Small intestine (tissue), 7 donors: ENCODE results near the gene LRP1B. TPM values are rescaled to one million over a fixed set of nuclear protein-coding genes. Genes with fewer than 3 reads are reported as not detected.
A peak's percentile ranks its signal among the peaks of the same experiment; 100 is the strongest.
"Not testable (repeated sequence)": the region's sequence is repeated elsewhere in the genome, so short reads cannot be mapped to it uniquely, and the experiment has no call there.

ENCODE experiments used
- DNase-seq, 2 donors: peaks; one replicate each; pipeline versions ENCODE4 v3.0.0 to v3.0.0-alpha.2; 2013
- FAIRE-seq: peaks from 2 replicates; lab custom pipeline; 2012; peaks lifted over from hg19 to GRCh38; lab: Jason Lieb, UNC
- H3K27ac ChIP-seq, 3 donors: one replicate each; pipeline ENCODE4 v1.5.1; 2013; ENCODE audit warnings: low read length in 2 of 3, mild to moderate bottlenecking in 2 of 3, control low read depth in 1 of 3, inconsistent platforms in 1 of 3, low read depth in 1 of 3, moderate library complexity in 1 of 3
- H3K27me3 ChIP-seq, 3 donors: one replicate each; pipeline ENCODE4 v1.6.1; 2013; ENCODE audit warnings: low read length in 3 of 3, inconsistent platforms in 1 of 3; ENCODE audit not compliant: control insufficient read depth in 3 of 3, insufficient read depth in 3 of 3
- H3K36me3 ChIP-seq, 3 donors: one replicate each; pipeline ENCODE4 v1.6.1; 2013; ENCODE audit warnings: low read length in 3 of 3, inconsistent platforms in 1 of 3, low read depth in 1 of 3, mild to moderate bottlenecking in 1 of 3, moderate library complexity in 1 of 3; ENCODE audit not compliant: control insufficient read depth in 3 of 3, insufficient read depth in 2 of 3
- H3K4me1 ChIP-seq, 3 donors: one replicate each; pipeline ENCODE4 v1.6.1; 2013; ENCODE audit warnings: low read length in 2 of 3, inconsistent platforms in 1 of 3, low read depth in 1 of 3, mild to moderate bottlenecking in 1 of 3, moderate library complexity in 1 of 3; ENCODE audit not compliant: control insufficient read depth in 3 of 3, insufficient read depth in 2 of 3
- H3K4me3 ChIP-seq, 3 donors: one replicate each; pipeline ENCODE4 v1.5.1; 2013; ENCODE audit warnings: low read length in 3 of 3, control low read depth in 1 of 3, inconsistent platforms in 1 of 3, low read depth in 1 of 3, mild to moderate bottlenecking in 1 of 3, moderate library complexity in 1 of 3
- H3K9me3 ChIP-seq, 2 donors: one replicate each; pipeline ENCODE4 v1.6.1; 2013; ENCODE audit warnings: low read depth in 1 of 2, low read length in 1 of 2; ENCODE audit not compliant: control insufficient read depth in 2 of 2, insufficient read depth in 1 of 2
- WGBS, 3 donors: extraction: QIAGEN DNeasy Blood & Tissue Kit; methylation state at CpG; one replicate each; pipeline ENCODE4 v1.1.7; 2013; 5-methylcytosine and 5-hydroxymethylcytosine counted together
- polyA plus RNA-seq, 4 donors: library from polyadenylated mRNA; stranded (reverse) in 3 of 4; unstranded in 1 of 4; fragments of 200-250 nt in 3 of 4; fragments of 120-200 nt in 1 of 4; gene quantifications; one replicate each; pipeline versions ENCODE4 v1.2.1 to v1.2.3, GENCODE V29; 2013
- donor health status: healthy with polysubstance abuse.
- donor health status: control.
- donor health status: control.
- donor health status: Bipolar disorder and iron deficiency.
- donor health status: healthy.

LRP1B gene
- polyA plus RNA-seq, 4 donors: 0.07 to 0.64 TPM; not detected in 2

DNA sequence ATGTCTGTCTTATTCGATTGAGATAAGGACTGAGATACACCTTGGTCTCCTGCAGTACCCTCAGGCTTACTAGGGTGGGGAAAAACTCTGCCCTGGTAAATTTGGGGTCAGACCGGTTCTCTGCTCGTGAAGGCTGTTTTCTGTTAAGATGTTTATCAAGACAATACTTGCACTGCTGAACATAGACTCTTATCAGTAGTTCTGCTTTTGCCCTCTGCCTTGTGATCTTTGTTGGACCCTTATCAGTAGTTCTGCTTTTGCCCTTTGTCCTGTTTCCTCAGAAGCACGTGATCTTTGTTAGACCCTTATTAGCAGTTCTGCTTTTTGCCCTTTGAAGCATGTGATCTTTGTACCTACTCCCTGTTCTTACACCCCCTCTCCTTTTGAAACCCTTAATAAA lies 1715.8 kb downstream of the LRP1B start:
- not testable (repeated sequence) for H3K36me3 ChIP-seq, H3K27me3 ChIP-seq, H3K4me3 ChIP-seq, FAIRE-seq, H3K27ac ChIP-seq, H3K4me1 ChIP-seq
- WGBS, 3 donors: 7 to 41% (median 29%) methylated on average over 4 of the region's 4 CpGs
- H3K9me3 ChIP-seq: peaks cover 2 to 22% of the 10 kb centered on the region in 2 donors
- DNase-seq: peak; percentile 14 to 26

DNA sequence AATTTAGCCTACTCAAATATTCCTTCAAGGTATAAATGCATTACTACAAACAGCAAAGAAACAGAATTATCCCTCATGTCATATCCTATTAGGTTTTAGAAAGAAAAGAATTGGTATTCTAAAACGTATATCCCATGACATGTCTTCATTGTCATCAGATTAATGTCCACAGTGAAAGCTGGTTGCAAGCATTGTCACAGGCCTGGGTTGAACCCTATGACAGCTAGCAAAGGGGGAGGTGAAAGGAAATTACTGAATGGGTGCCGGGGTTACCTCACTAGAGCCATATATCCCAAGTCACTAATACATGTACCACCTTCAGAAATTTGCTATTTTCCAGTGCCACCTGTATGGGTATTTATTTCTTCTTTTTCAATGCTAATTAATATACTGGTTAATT lies 1720.1 kb downstream of the LRP1B start:
- Histone ChIP-seq H3K4me1 (no peaks in the 10 kb centered on the region), H3K27me3 (no peaks in the 10 kb centered on the region), H3K4me3 (no peak overlapping the region), H3K9me3 (peaks cover 0 to 14% of the 10 kb centered on the region in 2 donors), H3K27ac (no peak overlapping the region), H3K36me3 (no peaks in the 10 kb centered on the region)
- DNase-seq (no peak), FAIRE-seq (no peak)
- WGBS, 3 donors: 71 to 76% (median 75%) methylated on average over 2 of the region's 2 CpGs

DNA sequence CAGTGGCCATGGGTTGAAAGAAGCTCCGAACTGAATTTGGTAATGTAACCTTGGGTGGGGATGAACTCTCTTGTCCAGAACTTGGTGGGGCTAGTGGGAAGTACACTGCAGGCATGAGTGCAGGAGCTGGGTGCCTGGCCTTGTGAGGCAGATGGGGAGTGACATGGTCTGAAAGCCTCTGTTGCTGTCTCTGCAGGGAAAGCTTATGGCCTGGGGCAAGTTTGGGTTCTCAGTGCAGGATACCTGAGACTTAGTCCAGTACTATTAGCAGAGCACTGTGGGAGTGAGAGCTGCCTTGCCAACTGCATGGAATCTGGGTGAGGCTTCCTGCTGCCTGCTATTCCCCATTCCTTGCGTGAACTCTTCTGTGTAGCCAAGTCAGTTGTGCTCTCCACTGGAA lies 1729.8 kb downstream of the LRP1B start:
- WGBS, 3 donors: 82 to 96% (median 87%) methylated on average over 2 of the region's 2 CpGs

DNA sequence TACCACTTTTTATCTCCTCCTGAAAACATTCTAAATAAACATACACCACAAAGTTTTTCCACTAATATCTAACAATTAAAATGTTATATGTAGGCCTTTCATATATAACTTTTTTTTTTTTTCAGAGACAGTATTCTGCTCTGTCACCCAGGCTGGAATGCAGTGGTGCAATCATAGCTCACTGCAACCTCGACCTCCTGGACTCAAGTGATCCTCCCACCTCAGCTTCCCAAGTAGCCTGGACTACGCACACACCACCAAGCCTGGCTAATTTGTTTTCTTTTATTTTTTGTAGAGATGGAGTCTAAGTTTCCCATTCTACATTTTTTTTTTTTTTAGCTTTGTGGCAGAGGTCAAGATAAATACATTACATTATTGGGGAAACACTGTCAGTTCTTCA lies 1738.0 kb downstream of the LRP1B start:
- no peaks in the 10 kb centered on the region for H3K36me3 ChIP-seq
- H3K27me3 ChIP-seq: no peaks in the 10 kb centered on the region
- no peaks in the 10 kb centered on the region for H3K9me3 ChIP-seq
- DNase-seq: peak in 1 of 2 donors; percentile 15
- no peaks in the 10 kb centered on the region for H3K4me1 ChIP-seq
- 48 to 54% (median 53%) methylated on average over 2 of the region's 2 CpGs for WGBS, 3 donors
- H3K4me3 ChIP-seq: no peak overlapping the region
- no peak for FAIRE-seq
- no peak overlapping the region for H3K27ac ChIP-seq

More for the DNA sequence above, 1729.8 kb downstream of the LRP1B start:
- Histone ChIP-seq H3K9me3 (peaks cover 0 to 16% of the 10 kb centered on the region in 2 donors), H3K27ac (no peak overlapping the region), H3K27me3 (no peaks in the 10 kb centered on the region), H3K36me3 (no peaks in the 10 kb centered on the region), H3K4me1 (no peaks in the 10 kb centered on the region), H3K4me3 (no peak overlapping the region)
- no peak for DNase-seq
- FAIRE-seq: no peak

DNA sequence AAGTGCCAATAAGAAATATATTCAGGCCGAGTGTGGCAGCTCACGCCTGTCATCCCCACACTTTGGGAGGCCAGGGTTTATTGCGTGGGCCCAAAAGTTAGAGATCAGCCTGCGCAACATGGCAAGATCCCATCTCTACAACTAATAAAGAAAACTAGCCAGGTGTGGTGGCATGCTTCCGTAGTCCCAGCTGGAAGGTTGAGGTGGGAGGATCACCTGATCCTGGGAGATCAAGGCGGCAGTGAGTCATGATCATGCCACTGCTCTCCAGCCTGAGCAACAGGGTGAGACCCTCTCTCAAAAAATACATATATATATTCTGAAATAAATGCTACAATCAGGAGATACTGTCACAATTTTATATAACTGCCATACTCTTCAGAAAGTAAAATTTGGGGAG lies 1745.9 kb downstream of the LRP1B start:
- H3K4me3 ChIP-seq: no peak overlapping the region

DNA sequence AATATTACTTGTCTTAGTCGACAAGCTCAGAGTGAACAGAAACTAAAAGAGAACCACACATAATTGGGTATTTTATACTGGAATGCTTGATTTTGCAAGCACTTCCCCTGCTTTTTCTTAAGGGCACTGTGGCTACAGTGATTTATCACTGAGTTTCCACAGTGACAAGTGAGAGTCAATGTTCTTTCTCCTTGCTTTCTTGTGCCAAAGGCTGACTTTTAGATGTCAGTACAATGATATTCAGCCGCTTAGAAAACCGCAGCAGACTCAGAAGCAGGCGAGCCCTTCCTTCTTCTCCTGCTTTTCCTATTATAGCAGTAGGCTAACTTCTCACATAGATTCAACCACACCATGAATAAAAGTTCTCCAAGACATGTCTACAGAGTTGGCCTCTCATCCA lies 1747.0 kb downstream of the LRP1B start:
- Histone ChIP-seq H3K27ac (no peak overlapping the region), H3K36me3 (no peaks in the 10 kb centered on the region), H3K27me3 (no peaks in the 10 kb centered on the region), H3K9me3 (no peaks in the 10 kb centered on the region), H3K4me3 (no peak overlapping the region), H3K4me1 (peaks cover 0 to 3% (median 0%) of the 10 kb centered on the region in 3 donors)
- FAIRE-seq: no peak
- 82 to 88% (median 86%) methylated on average over 4 of the region's 4 CpGs for WGBS, 3 donors
- no peak for DNase-seq

More for the DNA sequence above, 1745.9 kb downstream of the LRP1B start:
- Histone ChIP-seq H3K4me1 (peaks cover 0 to 3% (median 0%) of the 10 kb centered on the region in 3 donors), H3K9me3 (no peaks in the 10 kb centered on the region), H3K36me3 (no peaks in the 10 kb centered on the region), H3K27ac (no peak overlapping the region), H3K27me3 (no peaks in the 10 kb centered on the region)
- WGBS, 3 donors: 91 to 94% (median 93%) methylated on average over 6 of the region's 6 CpGs
- FAIRE-seq (no peak), DNase-seq (no peak)

DNA sequence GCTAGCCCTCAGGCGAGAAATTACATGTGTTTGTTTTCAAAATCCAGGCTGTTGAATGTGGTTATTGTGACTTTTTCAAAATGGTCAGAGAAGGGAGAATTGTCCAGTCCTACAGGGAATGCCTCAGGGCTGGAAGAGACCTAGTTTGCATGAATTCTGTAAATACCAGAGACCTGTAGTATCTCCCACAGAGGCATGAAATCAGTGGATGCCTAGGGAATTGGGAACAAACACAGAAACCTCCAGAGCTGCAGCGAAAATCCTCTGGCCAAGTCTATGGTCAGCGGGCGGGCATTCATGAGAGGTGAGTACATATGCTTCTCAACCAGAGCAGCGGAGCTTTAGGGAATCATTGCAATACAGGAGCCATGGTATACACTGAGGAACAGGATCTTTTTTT lies 1754.1 kb downstream of the LRP1B start:
- WGBS, 3 donors: 89 to 95% (median 93%) methylated on average over 5 of the region's 5 CpGs
- Histone ChIP-seq H3K4me1 (peaks cover 0 to 3% (median 0%) of the 10 kb centered on the region in 3 donors), H3K36me3 (no peaks in the 10 kb centered on the region), H3K27me3 (no peaks in the 10 kb centered on the region), H3K9me3 (no peaks in the 10 kb centered on the region), H3K4me3 (no peak overlapping the region), H3K27ac (no peak overlapping the region)
- FAIRE-seq: no peak
- no peak for DNase-seq

DNA sequence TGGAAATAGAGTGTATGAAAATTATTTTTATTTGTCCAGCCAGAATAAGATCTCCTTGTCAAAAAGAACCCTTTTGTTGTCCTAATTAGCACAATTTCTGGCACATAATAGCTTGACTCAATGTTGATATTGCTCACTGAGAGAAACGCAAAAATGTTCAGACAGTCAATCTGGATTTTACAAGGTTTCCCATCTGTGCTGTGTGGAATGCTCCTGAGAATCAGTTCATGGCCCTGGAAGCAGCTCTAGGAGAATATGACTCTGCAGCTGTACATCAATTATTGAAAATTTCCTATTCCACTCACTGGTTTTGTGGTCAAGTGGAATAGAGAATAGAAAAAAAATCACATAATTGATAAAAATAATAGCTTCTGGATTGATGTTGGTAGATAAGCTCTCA lies 1767.7 kb downstream of the LRP1B start:
- H3K4me1 ChIP-seq: no peaks in the 10 kb centered on the region
- H3K27ac ChIP-seq: no peak overlapping the region
- DNase-seq (no peak), FAIRE-seq (no peak)
- H3K4me3 ChIP-seq: no peak overlapping the region
- H3K36me3 ChIP-seq: no peaks in the 10 kb centered on the region
- 77 to 92% (median 80%) methylated on average over 1 of the region's 1 CpG for WGBS, 3 donors
- no peaks in the 10 kb centered on the region for H3K9me3 ChIP-seq
- H3K27me3 ChIP-seq: no peaks in the 10 kb centered on the region

DNA sequence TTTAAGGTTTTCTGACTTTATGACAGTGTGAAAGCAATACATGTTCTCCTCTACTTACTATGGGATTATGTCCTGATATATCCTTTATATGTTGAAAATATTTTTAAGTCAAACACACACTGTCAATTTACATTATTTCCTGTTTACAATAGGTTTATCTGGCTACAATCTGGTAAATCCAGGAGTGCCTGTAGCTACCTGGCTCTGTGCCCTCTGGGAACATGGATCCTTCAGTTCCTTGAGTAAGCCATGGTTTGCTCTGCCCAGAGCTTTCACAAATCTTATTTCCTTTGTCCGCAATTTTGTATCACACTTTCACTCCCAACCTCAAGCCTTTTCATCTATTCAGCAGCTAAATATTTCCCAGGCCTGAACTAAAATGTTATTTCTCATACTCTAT lies 1768.5 kb downstream of the LRP1B start:
- Histone ChIP-seq H3K27me3 (no peaks in the 10 kb centered on the region), H3K4me1 (no peaks in the 10 kb centered on the region), H3K27ac (no peak overlapping the region), H3K4me3 (no peak overlapping the region), H3K36me3 (no peaks in the 10 kb centered on the region), H3K9me3 (no peaks in the 10 kb centered on the region)
- WGBS, 3 donors: 93 to 95% (median 94%) methylated on average over 1 of the region's 1 CpG
- FAIRE-seq (no peak), DNase-seq (no peak)
